PC-3 (cell line): ENCODE results near the gene ASXL1.
"Not testable (repeated sequence)": the region's sequence is repeated elsewhere in the genome, so short reads cannot be mapped to it uniquely, and the experiment has no call there.

ENCODE experiments used
- EZH2 ChIP-seq: fragments of 300-600 bp; sonication (generic); IDR thresholded peaks from one replicate; pipeline ENCODE4 v1.6.1; 2017; ENCODE audit warnings: antibody characterized with exemption, mild to moderate bottlenecking, low read length; ENCODE audit not compliant: unreplicated experiment
- EZH2phosphoT487 ChIP-seq: fragments of 300-600 bp; sonication (generic); IDR thresholded peaks from 2 replicates; pipeline ENCODE4 v1.6.1; 2018; ENCODE audit warnings: mild to moderate bottlenecking, antibody characterized with exemption, low read length, borderline replicate concordance
- TF ChIP-seq, protein P1 (sequence below): fragments of 300-600 bp; sonication (generic); conservative IDR thresholded peaks from 2 replicates; pipeline ENCODE4 v1.5.1; 2017; ENCODE audit warnings: antibody characterized with exemption, low read depth, mild to moderate bottlenecking, low read length

DNA sequence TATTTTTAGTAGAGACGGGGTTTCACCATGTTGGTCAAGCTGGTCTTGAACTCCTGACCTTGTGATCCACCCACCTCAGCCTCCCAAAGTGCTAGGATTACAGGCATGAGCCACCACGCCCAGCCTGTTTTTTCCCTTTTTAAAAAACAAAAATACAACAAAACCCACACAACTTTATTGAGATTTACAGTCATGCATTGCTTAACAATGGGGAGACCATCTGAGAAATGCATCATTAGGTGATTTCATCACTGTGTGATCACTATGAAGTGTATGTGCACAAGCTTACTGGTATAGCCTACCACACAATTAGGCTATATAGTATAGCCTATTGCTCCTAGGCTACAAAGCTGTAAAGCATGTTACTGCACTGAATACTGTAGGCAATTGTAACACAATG lies 17.1 kb upstream of the ASXL1 start:
- TF ChIP-seq, protein P1, sequence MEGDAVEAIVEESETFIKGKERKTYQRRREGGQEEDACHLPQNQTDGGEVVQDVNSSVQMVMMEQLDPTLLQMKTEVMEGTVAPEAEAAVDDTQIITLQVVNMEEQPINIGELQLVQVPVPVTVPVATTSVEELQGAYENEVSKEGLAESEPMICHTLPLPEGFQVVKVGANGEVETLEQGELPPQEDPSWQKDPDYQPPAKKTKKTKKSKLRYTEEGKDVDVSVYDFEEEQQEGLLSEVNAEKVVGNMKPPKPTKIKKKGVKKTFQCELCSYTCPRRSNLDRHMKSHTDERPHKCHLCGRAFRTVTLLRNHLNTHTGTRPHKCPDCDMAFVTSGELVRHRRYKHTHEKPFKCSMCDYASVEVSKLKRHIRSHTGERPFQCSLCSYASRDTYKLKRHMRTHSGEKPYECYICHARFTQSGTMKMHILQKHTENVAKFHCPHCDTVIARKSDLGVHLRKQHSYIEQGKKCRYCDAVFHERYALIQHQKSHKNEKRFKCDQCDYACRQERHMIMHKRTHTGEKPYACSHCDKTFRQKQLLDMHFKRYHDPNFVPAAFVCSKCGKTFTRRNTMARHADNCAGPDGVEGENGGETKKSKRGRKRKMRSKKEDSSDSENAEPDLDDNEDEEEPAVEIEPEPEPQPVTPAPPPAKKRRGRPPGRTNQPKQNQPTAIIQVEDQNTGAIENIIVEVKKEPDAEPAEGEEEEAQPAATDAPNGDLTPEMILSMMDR: not testable (repeated sequence)
- TF ChIP-seq EZH2phosphoT487, EZH2: not testable (repeated sequence)
